ENCODE measurements around the gene H2AZ2.

DNA sequence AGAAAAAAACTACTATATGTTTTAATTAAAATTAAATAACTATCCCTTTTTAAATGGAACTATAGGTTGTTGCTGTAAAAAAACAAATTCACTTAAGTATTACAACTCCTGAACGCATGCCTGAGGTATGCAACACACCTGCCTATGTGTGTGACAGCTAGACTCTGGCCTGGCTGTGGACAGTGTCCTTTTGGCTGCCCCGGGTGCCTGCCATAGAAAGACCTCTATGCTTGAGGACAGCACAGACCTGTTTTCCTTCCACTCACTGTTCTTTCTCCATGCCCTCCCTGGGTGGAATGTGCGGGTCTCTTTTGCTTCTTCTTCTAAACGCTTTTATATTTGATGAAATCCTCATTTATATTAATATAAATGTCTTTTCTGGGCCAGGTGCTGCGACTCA lies 57.9 kb downstream of the H2AZ2 start:
- TF ChIP-seq POLR2A (IDR thresholded peaks at IDR 0.05; ENCODE audit: low read depth, low read length) (no peak), TAF1 (IDR thresholded peaks at IDR 0.05; ENCODE audit: borderline replicate concordance, low read depth, low read length) (no peak), POLR2AphosphoS5 (IDR thresholded peaks at IDR 0.05; ENCODE audit: low read depth, low read length) (no peak)

Measured in GM12892 (cell line).